Limb (tissue), 2 donors: ENCODE results near the gene TMEM38B.
"Not testable (repeated sequence)": the region's sequence is repeated elsewhere in the genome, so short reads cannot be mapped to it uniquely, and the experiment has no call there.

ENCODE experiments used
- DNase-seq, 2 donors: peaks; one replicate each; pipeline ENCODE4 v3.0.0-alpha.2; 2016; ENCODE audit errors: extremely low spot score in 2 of 2

TMEM38B gene

DNA sequence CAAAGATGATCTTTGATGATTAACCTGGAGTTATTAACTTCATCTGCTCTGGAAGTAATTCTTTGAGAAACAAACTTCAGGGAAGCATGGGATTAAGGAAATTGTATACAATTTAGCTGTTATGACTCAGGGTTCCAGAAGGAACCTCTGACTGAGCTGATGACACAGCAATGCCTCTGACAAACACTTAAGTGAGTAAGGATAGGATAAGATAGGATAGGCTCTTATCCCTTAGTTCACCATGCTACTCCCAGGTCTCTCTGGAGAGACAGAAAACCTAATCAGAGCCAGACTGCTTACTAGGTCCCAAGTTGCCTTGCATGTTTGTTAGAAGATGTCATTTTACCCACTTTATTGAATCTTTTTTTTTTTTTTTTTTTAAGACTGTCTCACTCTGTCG lies 12.6 kb upstream of the TMEM38B start:
- DNase-seq: no peak

DNA sequence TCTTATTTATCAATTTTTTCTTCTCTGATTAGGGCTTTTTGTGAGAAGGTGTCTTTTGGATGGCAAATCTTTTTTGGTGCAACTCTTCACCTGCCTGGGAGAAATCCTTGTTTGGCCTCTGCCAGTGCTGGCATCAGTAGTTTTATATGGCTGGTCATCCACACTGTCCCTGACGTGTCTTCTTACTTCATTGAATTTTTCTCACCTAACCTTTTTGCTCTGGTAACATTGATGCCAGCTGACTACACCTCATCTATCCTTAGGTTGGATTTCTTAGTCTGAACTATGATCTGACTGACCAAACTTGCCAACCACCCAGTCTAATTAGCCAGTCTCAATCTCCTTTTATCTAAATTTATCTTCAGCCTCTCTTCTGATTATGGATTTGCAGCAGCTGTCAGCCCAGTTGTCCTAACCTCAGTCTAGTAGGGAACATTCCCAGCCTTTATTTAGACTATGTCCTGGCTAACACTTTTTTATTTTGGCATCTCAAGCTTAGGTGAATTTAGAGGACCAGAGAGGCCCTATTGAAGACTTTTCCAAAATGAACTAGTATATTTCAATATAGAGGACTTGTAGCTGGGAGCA lies 10.6 kb upstream of the TMEM38B start:
- DNase-seq: no peak

- no peak for DNase-seq
Measured at GRCh38 chr9:105686936-105687335, 7.4 kb upstream of the TMEM38B start.

- DNase-seq: no peak
Measured at GRCh38 chr9:105690742-105691141, 3.6 kb upstream of the TMEM38B start.

GRCh38 chr9:105693435-105694189 lies 729 bp upstream of the TMEM38B start:
- no peak for DNase-seq

- peak in 1 of 2 donors; percentile 35 for DNase-seq
Measured at GRCh38 chr9:105694848-105695581, 674 bp downstream of the TMEM38B start.

GRCh38 chr9:105696219-105696793 lies 2.0 kb downstream of the TMEM38B start:
- DNase-seq: no peak

DNA sequence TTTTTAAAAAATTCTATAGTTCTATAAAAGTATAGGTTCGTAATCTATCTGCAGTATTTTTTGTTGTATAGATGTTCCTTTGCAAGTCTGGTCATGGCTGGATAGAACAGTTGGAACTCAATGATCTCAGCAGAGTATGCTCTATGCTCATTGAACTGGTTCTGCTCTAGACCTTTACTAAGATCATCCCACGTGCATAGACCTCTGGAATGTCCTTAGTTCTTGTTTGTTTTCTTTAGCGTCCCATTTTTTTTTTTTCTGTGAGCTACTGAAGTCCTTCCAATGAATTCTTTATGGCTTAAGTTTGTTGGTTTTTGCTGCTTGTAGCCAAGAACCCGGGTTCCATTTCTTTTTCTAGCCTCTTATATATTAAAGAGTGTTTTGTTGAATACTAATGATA lies 3.5 kb downstream of the TMEM38B start:
- no peak for DNase-seq

- DNase-seq: no peak
Measured at GRCh38 chr9:105698348-105698870, 4.1 kb downstream of the TMEM38B start.

DNA sequence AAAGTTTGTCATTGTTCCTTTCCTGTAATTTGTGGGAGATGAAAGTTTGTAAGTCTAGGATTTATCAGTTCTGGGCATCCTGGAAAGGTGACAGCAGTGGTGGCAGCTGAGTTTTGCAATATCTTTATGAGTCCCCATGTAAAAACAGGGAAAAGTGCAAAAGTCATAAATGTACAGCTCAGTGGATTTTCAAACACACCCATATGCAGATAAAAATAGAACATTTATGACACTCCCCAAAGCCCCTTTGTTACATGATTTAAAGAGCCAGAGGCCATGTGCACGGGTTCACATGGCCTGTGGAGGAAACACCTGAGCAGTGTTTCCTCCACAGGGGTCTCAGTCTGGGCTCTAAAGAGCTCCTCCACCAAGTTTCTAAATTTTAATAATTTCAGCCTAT lies 6.3 kb downstream of the TMEM38B start:
- no peak for DNase-seq

DNA sequence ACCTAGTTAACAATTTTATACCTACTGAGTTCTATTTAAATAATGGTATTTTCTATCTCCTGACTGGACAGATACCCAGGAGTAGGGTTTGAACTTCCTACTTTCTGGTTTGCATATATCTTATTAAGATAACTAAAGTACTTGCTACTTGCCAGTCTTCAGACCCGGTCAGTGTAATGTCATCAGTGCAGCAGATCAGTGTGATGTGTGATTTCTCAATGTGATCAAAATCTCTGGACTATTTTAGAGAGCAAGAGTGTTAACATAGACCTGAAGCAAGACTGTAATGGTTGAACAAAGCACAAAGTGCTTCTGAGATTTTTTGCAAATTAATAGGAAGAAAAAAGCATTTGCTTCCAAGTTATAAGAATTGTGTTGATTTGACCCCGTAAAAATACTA lies 6.8 kb downstream of the TMEM38B start:
- no peak for DNase-seq

GRCh38 chr9:105702207-105702606 lies 7.9 kb downstream of the TMEM38B start:
- no peak for DNase-seq

DNA sequence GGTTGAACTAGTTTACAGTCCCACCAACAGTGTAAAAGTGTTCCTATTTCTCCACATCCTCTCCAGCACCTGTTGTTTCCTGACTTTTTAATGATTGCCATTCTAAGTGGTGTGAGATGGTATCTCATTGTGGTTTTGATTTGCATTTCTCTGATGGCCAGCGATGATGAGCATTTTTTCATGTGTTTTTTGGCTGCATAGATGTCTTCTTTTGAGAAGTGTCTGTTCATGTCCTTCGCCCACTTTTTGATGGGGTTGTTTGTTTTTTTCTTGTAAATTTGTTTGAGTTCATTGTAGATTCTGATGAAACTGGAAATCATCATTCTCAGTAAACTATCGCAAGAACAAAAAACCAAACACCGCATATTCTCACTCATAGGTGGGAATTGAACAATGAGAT lies 9.3 kb downstream of the TMEM38B start:
- not testable (repeated sequence) for DNase-seq

DNA sequence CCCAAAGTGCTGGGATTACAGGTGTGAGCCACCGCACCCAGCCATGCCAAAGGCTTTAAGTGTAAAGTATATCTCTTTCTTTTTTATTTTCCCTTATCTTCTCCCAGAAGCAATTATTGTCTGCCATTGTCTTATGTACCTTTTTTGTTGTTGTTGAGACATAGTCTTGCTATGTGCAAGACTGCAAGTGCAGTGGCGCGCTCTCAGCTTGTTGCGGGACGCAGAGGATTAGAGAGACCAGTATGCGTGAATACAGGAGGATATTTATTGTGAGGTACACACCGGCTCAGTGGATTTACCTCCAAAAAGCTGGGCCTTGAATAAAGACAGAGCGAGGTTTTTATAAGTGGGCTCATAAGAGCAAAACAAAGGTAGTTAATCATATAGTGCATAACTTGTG lies 11.8 kb downstream of the TMEM38B start:
- no peak for DNase-seq

- no peak for DNase-seq
Measured at GRCh38 chr9:105708405-105708804, 14.1 kb downstream of the TMEM38B start.

- no peak for DNase-seq
Measured at GRCh38 chr9:105710638-105711037, 16.3 kb downstream of the TMEM38B start.

GRCh38 chr9:105711867-105712266 lies 17.5 kb downstream of the TMEM38B start:
- no peak for DNase-seq

DNA sequence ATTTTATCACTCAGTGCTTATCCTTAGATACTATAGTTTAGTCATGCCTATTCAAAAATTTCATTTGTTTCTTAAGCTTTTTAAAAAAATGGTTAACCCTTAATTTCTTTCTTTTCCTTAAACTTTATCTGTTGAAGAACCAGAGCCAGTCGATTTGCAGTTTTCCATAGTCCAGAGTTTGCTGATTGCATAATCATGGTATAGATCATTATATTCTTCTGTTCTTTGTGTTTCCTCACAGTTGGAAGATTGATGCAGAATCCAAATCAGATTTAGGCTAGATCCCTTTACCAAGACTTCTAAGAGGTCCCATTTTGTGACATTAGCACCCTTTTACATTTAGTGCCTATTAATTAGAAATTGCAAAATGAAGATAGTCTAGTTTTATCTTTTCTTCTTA lies 18.0 kb downstream of the TMEM38B start:
- DNase-seq: no peak

DNA sequence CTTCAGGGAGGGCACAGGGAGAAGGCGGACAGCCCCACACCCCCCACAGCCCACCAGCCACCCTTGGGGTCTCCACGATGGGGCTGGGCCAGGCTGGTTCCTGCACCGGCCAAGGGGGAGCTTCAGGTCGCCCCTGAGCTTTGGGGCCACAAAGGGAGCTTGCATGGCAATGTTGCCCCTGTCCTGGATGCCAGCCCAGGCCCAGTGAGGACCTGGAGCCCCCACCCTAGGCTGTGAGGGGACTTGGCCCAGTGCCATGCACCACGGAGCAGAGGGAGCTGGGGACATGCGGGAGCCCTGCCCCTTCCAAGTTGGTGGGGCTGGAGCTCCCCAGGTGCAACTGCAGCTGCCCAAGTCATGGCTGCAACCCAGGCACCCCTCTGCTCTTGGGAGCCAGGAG lies 18.4 kb downstream of the TMEM38B start:
- no peak for DNase-seq

GRCh38 chr9:105713260-105714019 lies 19.1 kb downstream of the TMEM38B start:
- no peak for DNase-seq

DNA sequence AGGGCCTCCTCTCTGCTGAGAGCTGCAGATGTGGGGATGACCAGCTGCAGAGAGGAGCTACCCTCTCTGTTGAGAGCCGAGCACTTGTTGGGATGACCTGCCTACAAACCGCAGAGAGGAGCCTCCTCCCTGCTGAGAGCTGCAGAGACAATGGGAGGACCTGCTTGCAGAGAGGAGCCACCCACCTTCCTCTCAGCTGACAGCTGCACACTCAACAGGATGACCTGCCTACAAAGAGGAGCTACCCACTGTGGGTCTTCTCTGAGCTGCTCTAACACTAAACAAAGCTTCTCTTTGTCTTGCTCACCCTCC lies 19.6 kb downstream of the TMEM38B start:
- no peak for DNase-seq

DNA sequence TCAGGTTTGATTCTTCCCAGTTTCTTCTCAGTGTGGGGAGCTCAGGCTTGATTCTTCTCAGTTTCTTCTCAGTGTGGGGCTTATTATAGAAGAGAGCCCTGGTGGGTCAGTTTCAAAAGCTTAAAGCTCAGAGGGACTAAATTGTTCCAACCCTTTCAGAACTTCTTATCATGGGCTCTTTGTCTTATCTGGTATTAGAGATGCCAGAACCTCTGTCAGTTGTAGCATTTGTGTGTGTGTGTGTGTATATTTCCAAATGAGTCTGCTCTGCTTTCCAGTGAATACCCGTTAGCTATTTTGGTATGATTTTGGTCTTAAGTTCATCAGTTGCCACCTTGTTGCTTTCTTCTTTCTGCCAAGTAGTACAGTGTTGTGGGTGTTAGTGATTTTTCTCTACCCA lies 21.8 kb downstream of the TMEM38B start:
- no peak for DNase-seq
